VCaP (cell line): Measurements from ENCODE around the gene AHI1.
"Not testable (repeated sequence)": the region's sequence is repeated elsewhere in the genome, so short reads cannot be mapped to it uniquely, and the experiment has no call there.

Experiments used
- H3K27ac ChIP-seq: fragments of 450-650 bp; 2 replicates; pipeline ENCODE4 v1.5.1; 2017
- CTCF ChIP-seq: fragments of 450-650 bp; conservative IDR thresholded peaks from 2 replicates; pipeline ENCODE4 v1.5.1; 2017; ENCODE audit warnings: mild to moderate bottlenecking, moderate library complexity

The AHI1 gene

GRCh38 chr6:135254471-135254870 is 243.1 kb downstream of the AHI1 start:
- H3K27ac ChIP-seq, result no peak overlapping the region
- TF ChIP-seq CTCF, result no peak

GRCh38 chr6:135251498-135252441 is 245.8 kb downstream of the AHI1 start:
- no peak for TF ChIP-seq CTCF
- peak overlapping the region; percentile 54 for H3K27ac ChIP-seq

- peak overlapping the region; percentile 54 for H3K27ac ChIP-seq
- no peak for TF ChIP-seq CTCF
Observed at GRCh38 chr6:135250751-135251497, 246.6 kb downstream of the AHI1 start.

- TF ChIP-seq CTCF, result no peak
Observed at GRCh38 chr6:135250234-135250633, 247.3 kb downstream of the AHI1 start.

GRCh38 chr6:135246412-135247012 is 251.0 kb downstream of the AHI1 start:
- not testable (repeated sequence) for H3K27ac ChIP-seq

More at GRCh38 chr6:135250234-135250633, 247.3 kb downstream of the AHI1 start:
- no peak overlapping the region for H3K27ac ChIP-seq

- no peak overlapping the region for H3K27ac ChIP-seq
- TF ChIP-seq CTCF, result no peak
Observed at GRCh38 chr6:135244805-135245204, 252.7 kb downstream of the AHI1 start.

GRCh38 chr6:135243871-135244796 is 253.4 kb downstream of the AHI1 start:
- H3K27ac ChIP-seq, result no peak overlapping the region
- TF ChIP-seq CTCF, result no peak
